GM12878 (cell line): Measurements from ENCODE around the gene MYOM3. TPM values are rescaled to one million over a fixed set of nuclear protein-coding genes. Genes with fewer than 3 reads are reported as not detected.

ENCODE experiments used
- ATAC-seq: fragments of 200-7000 bp; cut with Tn5 transposase; 3 replicates; pipeline ENCODE4 v1.9.1; 2020; ENCODE audit warnings: mild to moderate bottlenecking, moderate library complexity
- BruUV-seq: library from RNA; stranded (reverse); fragments of 400-500 nt; replicated peaks from 2 replicates; lab custom pipeline; 2021; lab: Mats Ljungman, UMichigan
- CTCF ChIA-PET: fragments of 300-600 bp; sonication (Branson Sonifier 250); formaldehyde crosslinking; extraction: SDS; loops from one replicate; lab custom pipeline; 2021; ENCODE audit warnings: inconsistent platforms; lab: Yijun Ruan, JAX
- POLR2A ChIA-PET: fragments of 350-600 bp; formaldehyde crosslinking; extraction: SDS; loops from one replicate; lab custom pipeline; 2021; ENCODE audit warnings: inconsistent platforms; lab: Charles Lee
- RAD21 ChIA-PET: fragments of 300-600 bp; sonication (Branson Sonifier 250); formaldehyde crosslinking; loops from one replicate; lab custom pipeline; 2023; ENCODE audit warnings: antibody characterized with exemption; ENCODE audit not compliant: unreplicated experiment; lab: Charles Lee
- SMC1A ChIA-PET: fragments of 300-600 bp; sonication (Branson Sonifier 250); formaldehyde crosslinking; loops from one replicate; lab custom pipeline; 2023; ENCODE audit not compliant: unreplicated experiment, uncharacterized antibody; lab: Charles Lee
- DNase-seq: peaks from one replicate; pipeline ENCODE4 v3.0.0-alpha.2; 2011; ENCODE audit warnings: low read depth, low spot score
- FAIRE-seq: peaks from 3 replicates; lab custom pipeline; 2011; peaks lifted over from hg19 to GRCh38; lab: Jason Lieb, UNC
- H2AFZ ChIP-seq: 2 replicates; pipeline ENCODE4 v1.6.0; 2011; ENCODE audit warnings: low read depth, low read length, control low read depth; ENCODE audit not compliant: control insufficient read depth
- H3K27ac ChIP-seq: 2 replicates; pipeline ENCODE4 v1.5.1; 2011; ENCODE audit warnings: control low read depth; ENCODE audit not compliant: control insufficient read depth, insufficient read depth
- H3K27me3 ChIP-seq, 2 experiments: replicated peaks in 1 of 2; 2 replicates each; pipeline versions ENCODE4 v1.6.0 to v1.6.1; 2011; ENCODE audit warnings: low read length in 1 of 2; ENCODE audit not compliant: control insufficient read depth in 2 of 2, insufficient read depth in 2 of 2
- H3K36me3 ChIP-seq, 2 experiments: 2 replicates each; pipeline ENCODE4 v1.5.1; 2011; ENCODE audit warnings: low read length in 1 of 2; ENCODE audit not compliant: control insufficient read depth in 2 of 2, insufficient read depth in 2 of 2
- H3K4me1 ChIP-seq: 2 replicates; pipeline ENCODE4 v1.6.1; 2011; ENCODE audit warnings: mild to moderate bottlenecking, low read length, moderate library complexity, mixed read lengths; ENCODE audit not compliant: control insufficient read depth, insufficient read depth
- H3K4me2 ChIP-seq: 2 replicates; pipeline ENCODE4 v1.6.0; 2011; ENCODE audit warnings: control low read depth; ENCODE audit not compliant: control insufficient read depth, insufficient read depth
- H3K4me3 ChIP-seq: fragments of 200-600 bp; sonication (generic); 2 replicates; pipeline ENCODE4 v1.5.1; 2016
- H3K79me2 ChIP-seq: 2 replicates; pipeline ENCODE4 v1.6.0; 2011; ENCODE audit warnings: low read length; ENCODE audit not compliant: control insufficient read depth, insufficient read depth
- H3K9ac ChIP-seq: 2 replicates; pipeline ENCODE4 v1.8.0; 2011; ENCODE audit warnings: low read length, control low read depth, mixed read lengths; ENCODE audit not compliant: control insufficient read depth, insufficient read depth
- H3K9me3 ChIP-seq: replicated peaks from 3 replicates; pipeline ENCODE4 v1.5.1; 2011; ENCODE audit warnings: mild to moderate bottlenecking, low read length; ENCODE audit not compliant: control insufficient read depth, insufficient read depth
- H4K20me1 ChIP-seq: 2 replicates; pipeline ENCODE4 v1.6.0; 2011; ENCODE audit not compliant: control insufficient read depth, insufficient read depth
- MEF2A ChIP-seq: IDR thresholded peaks from 2 replicates; pipeline ENCODE4 v1.6.1; 2011; ENCODE audit warnings: low read depth, mild to moderate bottlenecking, low read length, moderate library complexity; ENCODE audit not compliant: insufficient read depth
- PKNOX1 ChIP-seq: fragments of 450-650 bp; IDR thresholded peaks from 2 replicates; pipeline ENCODE4 v1.6.1; 2016; ENCODE audit warnings: mild to moderate bottlenecking
- SMC3 ChIP-seq: IDR thresholded peaks from 2 replicates; pipeline ENCODE4 v1.6.1; 2011; ENCODE audit warnings: low read length, improper control_type of control experiment, borderline replicate concordance
- WGBS: methylation state at CpG from one replicate; pipeline ENCODE4 v1.1.6; 2016; ENCODE audit warnings: low lambda C conversion rate; ENCODE audit not compliant: insufficient replicate concordance, insufficient coverage; ENCODE audit errors: missing lambda C conversion rate; 5-methylcytosine and 5-hydroxymethylcytosine counted together
- in situ Hi-C: fragments of 300-500 bp; cut with MboI; formaldehyde crosslinking; loops from 9 replicates; pipeline ENCODE4 v1.14.3; 2018; ENCODE audit warnings: mixed read lengths
- intact Hi-C: fragments of 100-400 bp; cut with micrococcal nuclease; formaldehyde crosslinking; loops from one replicate; pipeline ENCODE4 v1.14.2; 2022; ENCODE audit not compliant: unreplicated experiment
- polyA plus RNA-seq, 11 experiments: library from polyadenylated mRNA; depleted of rRNA in 4 of 11; unstranded in 6 of 11; stranded (reverse) in 5 of 11; fragments of >200 nt; fragmentation: Nextera tagmentation in 4 of 11; fragmentation: Illumina TruSeq in 1 of 11; extraction: Ambion mirVana in 4 of 11; extraction: Trizol in 1 of 11; gene quantifications; 1 replicate in 1 of 11; 2 replicates in 10 of 11; pipeline versions ENCODE4 v1.2.1 to v1.2.3, GENCODE V29; 2011 to 2016; ENCODE audit warnings: inconsistent platforms in 2 of 11, missing spikeins in 2 of 11, low read depth in 1 of 11
- total RNA-seq, 4 experiments: library from RNA; depleted of rRNA in 3 of 4; stranded (reverse); fragments of >200 nt in 3 of 4; fragmentation: Illumina TruSeq in 1 of 4; extraction: Trizol in 1 of 4; gene quantifications; 2 replicates each; pipeline versions ENCODE4 v1.2.1 to v1.2.3, GENCODE V29; 2013 to 2021
- TF ChIP-seq, protein P1 (sequence below): IDR thresholded peaks from 2 replicates; pipeline ENCODE4 v1.6.1; 2012; ENCODE audit warnings: improper control_type of control experiment, low read depth, low read length; ENCODE audit not compliant: insufficient replicate concordance

MYOM3 gene
- total and polyA plus RNA-seq, 10 of the 15 experiments (the other 5 are each of a cell fraction or from before 2014, with no cell fraction given): 0.06 TPM; not detected in 9

DNA sequence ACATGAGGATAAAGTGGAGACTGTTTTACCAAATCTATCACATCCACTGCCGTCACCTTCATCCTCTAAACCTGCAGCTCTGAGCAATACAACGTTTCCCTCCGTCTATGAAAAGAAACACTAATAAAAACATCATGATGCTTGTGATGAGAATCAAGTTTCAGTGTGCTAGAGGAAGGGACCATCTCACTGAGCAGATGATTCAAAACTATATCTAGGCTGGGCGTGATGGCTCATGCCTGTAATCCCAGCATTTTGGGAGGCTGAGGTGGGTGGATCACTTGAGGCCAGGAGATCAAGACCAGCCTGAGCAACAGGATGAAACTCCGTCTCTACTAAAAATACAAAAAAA is 14.7 kb upstream of the MYOM3 start:
- POLR2A ChIA-PET: no interaction called here
- H3K36me3 ChIP-seq: no peaks in the 10 kb centered on the region
- H3K27me3 ChIP-seq: no peaks in the 10 kb centered on the region; a peak in 2 of 4 replicates
- intact Hi-C loops: no loop called here
- no peak for DNase-seq
- no peak overlapping the region for H3K4me3 ChIP-seq
- no peaks in the 10 kb centered on the region; the same call in 1 of the 2 replicates for H3K4me1 ChIP-seq
- H2AFZ ChIP-seq: no peak overlapping the region
- TF ChIP-seq, protein P1, sequence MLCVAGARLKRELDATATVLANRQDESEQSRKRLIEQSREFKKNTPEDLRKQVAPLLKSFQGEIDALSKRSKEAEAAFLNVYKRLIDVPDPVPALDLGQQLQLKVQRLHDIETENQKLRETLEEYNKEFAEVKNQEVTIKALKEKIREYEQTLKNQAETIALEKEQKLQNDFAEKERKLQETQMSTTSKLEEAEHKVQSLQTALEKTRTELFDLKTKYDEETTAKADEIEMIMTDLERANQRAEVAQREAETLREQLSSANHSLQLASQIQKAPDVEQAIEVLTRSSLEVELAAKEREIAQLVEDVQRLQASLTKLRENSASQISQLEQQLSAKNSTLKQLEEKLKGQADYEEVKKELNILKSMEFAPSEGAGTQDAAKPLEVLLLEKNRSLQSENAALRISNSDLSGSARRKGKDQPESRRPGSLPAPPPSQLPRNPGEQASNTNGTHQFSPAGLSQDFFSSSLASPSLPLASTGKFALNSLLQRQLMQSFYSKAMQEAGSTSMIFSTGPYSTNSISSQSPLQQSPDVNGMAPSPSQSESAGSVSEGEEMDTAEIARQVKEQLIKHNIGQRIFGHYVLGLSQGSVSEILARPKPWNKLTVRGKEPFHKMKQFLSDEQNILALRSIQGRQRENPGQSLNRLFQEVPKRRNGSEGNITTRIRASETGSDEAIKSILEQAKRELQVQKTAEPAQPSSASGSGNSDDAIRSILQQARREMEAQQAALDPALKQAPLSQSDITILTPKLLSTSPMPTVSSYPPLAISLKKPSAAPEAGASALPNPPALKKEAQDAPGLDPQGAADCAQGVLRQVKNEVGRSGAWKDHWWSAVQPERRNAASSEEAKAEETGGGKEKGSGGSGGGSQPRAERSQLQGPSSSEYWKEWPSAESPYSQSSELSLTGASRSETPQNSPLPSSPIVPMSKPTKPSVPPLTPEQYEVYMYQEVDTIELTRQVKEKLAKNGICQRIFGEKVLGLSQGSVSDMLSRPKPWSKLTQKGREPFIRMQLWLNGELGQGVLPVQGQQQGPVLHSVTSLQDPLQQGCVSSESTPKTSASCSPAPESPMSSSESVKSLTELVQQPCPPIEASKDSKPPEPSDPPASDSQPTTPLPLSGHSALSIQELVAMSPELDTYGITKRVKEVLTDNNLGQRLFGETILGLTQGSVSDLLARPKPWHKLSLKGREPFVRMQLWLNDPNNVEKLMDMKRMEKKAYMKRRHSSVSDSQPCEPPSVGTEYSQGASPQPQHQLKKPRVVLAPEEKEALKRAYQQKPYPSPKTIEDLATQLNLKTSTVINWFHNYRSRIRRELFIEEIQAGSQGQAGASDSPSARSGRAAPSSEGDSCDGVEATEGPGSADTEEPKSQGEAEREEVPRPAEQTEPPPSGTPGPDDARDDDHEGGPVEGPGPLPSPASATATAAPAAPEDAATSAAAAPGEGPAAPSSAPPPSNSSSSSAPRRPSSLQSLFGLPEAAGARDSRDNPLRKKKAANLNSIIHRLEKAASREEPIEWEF: no peak
- TF ChIP-seq SMC3: no peak
- no peak for TF ChIP-seq PKNOX1
- no peak for TF ChIP-seq MEF2A
- TF ChIP-seq, all 136 proteins: peak for 0
- H3K4me2 ChIP-seq: no peak overlapping the region
- no peaks in the 10 kb centered on the region for H4K20me1 ChIP-seq
- in situ Hi-C loops: loop anchor here (5.0 kb wide), 1 partner anchor 51 kb away; no protein-coding TSS in a partner anchor
- CTCF ChIA-PET: interaction anchor here (0.6 kb wide), 1 partner anchor 634 kb away, joined by 3 read pairs; no protein-coding TSS in a partner anchor
- no peak overlapping the region for H3K9ac ChIP-seq
- 18% methylated on average over 4 of the region's 5 CpGs for WGBS
- peaks cover 5% of the 10 kb centered on the region; the same call in 2 of the 3 replicates for H3K9me3 ChIP-seq
- FAIRE-seq (no peak), ATAC-seq (no peak)
- BruUV-seq: no TSS peak
- no peaks in the 10 kb centered on the region for H3K79me2 ChIP-seq
- H3K27ac ChIP-seq: no peak overlapping the region
- RAD21 ChIA-PET: no interaction called here
- SMC1A ChIA-PET: no interaction called here
